SH-SY5Y (cell line): ENCODE data around the gene SUMO3.

Source experiments
- GATA2 ChIP-seq: IDR thresholded peaks from 2 replicates; pipeline ENCODE4 v1.6.1; 2011; ENCODE audit warnings: mild to moderate bottlenecking, low read depth, low read length
- GATA3 ChIP-seq: IDR thresholded peaks from 2 replicates; pipeline ENCODE4 v1.6.1; 2011; ENCODE audit warnings: low read depth, mild to moderate bottlenecking, low read length, moderate library complexity

DNA sequence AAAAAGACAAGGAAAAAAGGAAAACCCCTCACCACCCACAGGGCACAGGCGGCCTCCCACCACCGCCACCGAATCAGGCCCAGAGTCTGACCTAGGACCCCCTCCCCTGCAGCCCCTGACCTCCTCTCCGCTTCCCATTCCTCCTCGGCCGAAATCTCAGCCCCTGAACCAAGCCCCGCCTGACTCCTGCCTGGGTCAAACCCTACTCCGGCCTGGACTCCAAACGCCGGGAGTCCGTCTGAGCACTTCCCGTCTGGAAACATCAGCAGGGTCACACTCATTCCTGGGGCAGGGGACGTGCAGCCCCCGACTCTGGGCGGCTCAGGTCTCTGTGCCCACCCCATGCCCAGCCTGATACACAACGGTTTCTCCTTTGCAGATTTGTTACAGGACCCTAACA is 26.4 kb upstream of the SUMO3 start:
- no peak for TF ChIP-seq GATA2
- TF ChIP-seq GATA3, result no peak
